Fibroblast of pulmonary artery (primary cell): ENCODE results near the gene LILRA6.

Source experiments
- DNase-seq: peaks from one replicate; pipeline ENCODE4 v3.0.0-alpha.2; 2010; ENCODE audit warnings: low read depth
- H3K4me3 ChIP-seq: replicated peaks from 2 replicates; pipeline ENCODE4 v1.5.1; 2011; ENCODE audit warnings: low read depth, mild to moderate bottlenecking, control low read depth, low read length, moderate library complexity
- CTCF ChIP-seq: IDR thresholded peaks from 2 replicates; pipeline ENCODE4 v1.5.1; 2011; ENCODE audit warnings: mild to moderate bottlenecking, control low read depth, low read length, inconsistent platforms; ENCODE audit errors: missing control alignments

The LILRA6 gene

DNA sequence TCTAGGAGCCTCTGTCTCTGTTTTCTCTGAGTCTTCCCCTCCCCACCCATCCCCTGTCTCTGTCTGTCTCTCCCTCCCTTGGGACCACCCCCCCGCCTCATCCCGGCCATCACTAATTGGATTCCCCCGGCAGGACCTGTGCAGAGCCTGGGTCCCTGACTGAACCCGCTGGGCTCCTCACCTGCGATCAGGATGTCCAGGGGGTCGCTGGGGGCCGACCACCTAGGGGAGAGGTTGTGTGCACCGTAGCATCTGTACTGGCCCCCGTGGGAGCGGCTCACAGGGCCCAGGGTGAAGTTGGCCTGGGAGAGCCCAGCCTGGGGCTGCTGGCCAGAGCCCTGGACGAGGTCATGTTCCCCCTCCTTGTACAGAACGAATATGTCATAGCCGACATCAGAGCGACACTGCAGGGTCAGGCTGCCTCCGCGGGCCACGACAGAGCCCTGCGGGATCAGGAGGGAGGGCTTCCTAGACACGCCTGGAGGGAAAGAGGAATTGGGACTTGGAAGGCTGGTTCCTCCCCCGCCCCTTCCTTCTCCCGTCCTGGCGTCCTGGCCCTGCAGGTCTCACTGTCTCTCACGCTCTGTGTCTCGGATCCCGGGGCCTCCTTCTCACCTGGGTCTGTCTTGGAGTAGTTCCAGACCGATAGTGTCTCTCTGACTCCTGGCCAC lies 12.7 kb upstream of the LILRA6 start:
- DNase-seq: no peak

DNA sequence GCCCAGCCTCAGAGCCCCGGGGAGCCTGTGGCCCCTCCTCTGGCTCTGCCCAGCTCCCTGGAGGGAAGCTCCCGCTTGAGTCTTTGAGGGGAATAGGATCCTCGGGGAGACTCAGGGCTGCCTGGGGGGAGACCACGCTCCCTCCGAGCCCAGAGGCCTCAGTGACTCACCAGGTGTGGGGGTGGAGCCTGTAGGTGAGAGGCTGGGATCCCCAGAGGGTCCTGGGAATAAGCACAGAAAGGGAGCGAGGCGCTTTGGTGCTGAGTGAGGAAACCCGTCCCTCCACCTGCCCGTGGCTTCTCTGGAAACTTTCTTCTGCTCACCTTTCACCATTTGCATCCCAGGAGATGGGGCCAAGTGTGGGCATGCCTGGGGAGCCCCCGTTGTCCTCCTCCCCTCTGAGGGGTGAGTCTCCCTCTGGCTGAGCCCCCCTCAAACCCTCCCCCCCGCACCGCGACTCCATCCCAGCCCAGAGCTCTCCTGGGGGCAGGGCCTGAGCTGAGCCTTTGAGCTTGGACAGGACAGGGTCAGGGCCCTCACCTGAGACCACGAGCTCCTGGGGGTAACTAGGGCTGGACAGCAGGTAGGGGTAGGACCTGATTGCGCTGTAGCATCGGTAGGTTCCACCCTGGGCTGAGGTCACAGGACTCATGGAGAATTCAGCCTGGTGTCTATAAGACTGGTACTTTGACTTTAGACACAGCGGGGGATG lies 11.8 kb upstream of the LILRA6 start:
- H3K4me3 ChIP-seq: no peak overlapping the region
- no peak for DNase-seq
- no peak for TF ChIP-seq CTCF

More for the DNA sequence above, 12.7 kb upstream of the LILRA6 start:
- H3K4me3 ChIP-seq: no peak overlapping the region
- no peak for TF ChIP-seq CTCF

DNA sequence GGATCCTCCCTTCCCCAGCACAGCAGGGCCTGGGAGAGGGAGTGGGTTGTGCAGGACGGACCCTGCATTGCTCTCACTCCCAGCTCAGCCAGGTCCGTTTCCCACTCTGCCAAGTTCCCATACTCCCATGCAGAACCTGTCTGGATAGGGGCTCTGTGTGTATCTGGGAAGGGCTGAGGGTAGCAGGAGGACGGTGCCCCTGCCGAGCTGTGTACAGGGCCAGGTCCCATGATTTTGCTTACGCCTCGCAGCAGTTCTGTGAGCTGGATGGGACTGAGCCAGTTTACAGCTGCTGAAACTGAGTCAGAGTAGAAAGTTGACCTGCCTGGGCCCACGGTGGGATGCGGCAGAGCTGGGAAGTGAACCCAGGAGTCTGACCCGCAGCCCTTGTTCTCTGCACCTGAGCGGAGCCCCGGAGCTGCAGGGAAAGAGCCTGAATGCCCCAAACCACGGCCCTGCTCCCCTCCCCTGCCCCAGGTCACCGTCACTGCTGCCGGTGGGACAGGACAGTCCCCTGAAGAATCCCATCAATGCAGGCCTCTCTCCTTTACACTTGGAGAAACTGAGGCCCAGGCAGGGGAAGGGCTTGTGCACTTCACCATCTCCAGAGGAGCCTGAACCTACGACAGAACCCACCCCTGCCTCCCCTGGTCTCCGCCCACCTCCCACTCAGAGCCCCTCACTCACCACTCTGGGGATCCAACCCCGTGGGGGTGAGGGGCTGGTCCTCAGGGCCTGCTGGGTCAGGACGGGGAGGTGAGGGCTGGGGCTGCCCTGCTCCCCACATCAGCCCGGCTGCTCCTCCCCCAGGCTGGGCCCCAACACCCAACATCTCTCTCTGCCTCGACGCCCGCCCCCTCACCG lies 11.0 kb upstream of the LILRA6 start:
- DNase-seq: no peak
- no peak for TF ChIP-seq CTCF
- no peak overlapping the region for H3K4me3 ChIP-seq

- H3K4me3 ChIP-seq: no peak overlapping the region
- DNase-seq: no peak
- TF ChIP-seq CTCF: no peak
These were observed 10.3 kb upstream of the LILRA6 start for GRCh38 chr19:54252845-54253244.

- no peak for DNase-seq
- H3K4me3 ChIP-seq: no peak overlapping the region
- no peak for TF ChIP-seq CTCF
These were observed 9.7 kb upstream of the LILRA6 start for GRCh38 chr19:54252243-54252642.

- peak; percentile 42 for DNase-seq
- no peak for TF ChIP-seq CTCF
- H3K4me3 ChIP-seq: no peak overlapping the region
These were observed 5.5 kb upstream of the LILRA6 start for GRCh38 chr19:54248016-54248601.
